Testis (tissue), 3 donors: Measurements from ENCODE around the gene FOXO6. TPM values are rescaled to one million over a fixed set of nuclear protein-coding genes. Genes with fewer than 3 reads are reported as not detected.
"Not testable (repeated sequence)": the region's sequence is repeated elsewhere in the genome, so short reads cannot be mapped to it uniquely, and the experiment has no call there.

Experiments
- DNase-seq: peaks from one replicate; pipeline ENCODE4 v3.0.0-alpha.2; 2019
- H3K27ac ChIP-seq, 2 donors: fragments of 200-600 bp; sonication (generic); one replicate each; pipeline ENCODE4 v1.5.1; 2019
- H3K27me3 ChIP-seq: fragments of 200-600 bp; sonication (generic); one replicate; pipeline ENCODE4 v1.5.1; 2019
- H3K36me3 ChIP-seq: fragments of 200-600 bp; sonication (generic); one replicate; pipeline ENCODE4 v1.5.1; 2017; ENCODE audit warnings: low read depth; ENCODE audit errors: missing control alignments
- H3K4me1 ChIP-seq: fragments of 200-600 bp; sonication (generic); one replicate; pipeline ENCODE4 v1.5.1; 2019
- H3K4me3 ChIP-seq, 2 donors: fragments of 200-600 bp; sonication (generic); one replicate each; pipeline ENCODE4 v1.5.1; 2017 to 2019
- H3K9me3 ChIP-seq: fragments of 200-600 bp; sonication (generic); one replicate; pipeline ENCODE4 v1.5.1; 2017
- POLR2A ChIP-seq: fragments of 450-650 bp; IDR thresholded peaks from one replicate; pipeline ENCODE4 v1.6.1; 2017; ENCODE audit warnings: antibody characterized with exemption, mild to moderate bottlenecking, moderate library complexity
- WGBS, 2 donors: methylation state at CpG; one replicate each; pipeline ENCODE4 v1.1.5; 2018; 5-methylcytosine and 5-hydroxymethylcytosine counted together
- intact Hi-C: fragments of 100-400 bp; cut with DNase I; formaldehyde crosslinking; loops from one replicate; pipeline ENCODE4 v1.15.1; 2023; ENCODE audit warnings: low total_unique reads
- polyA plus RNA-seq: library from polyadenylated mRNA; stranded (reverse); fragments of 350-450 nt; fragmentation: Illumina TruSeq; extraction: RNeasy Lipid Tissue Mini Kit (QIAGEN cat#74804); gene quantifications from one replicate; pipeline ENCODE4 v1.2.3, GENCODE V29; 2014; ENCODE audit warnings: low read depth, low replicate concordance; ENCODE audit not compliant: insufficient read depth
- total RNA-seq, 2 donors: library from RNA; depleted of rRNA; stranded (reverse); fragments of >200 nt; gene quantifications; one replicate each; pipeline ENCODE4 v1.2.3, GENCODE V29; 2016
- TF ChIP-seq, protein P1 (sequence below), 3 experiments: fragments of 450-650 bp in 2 of 3; fragments of 200-600 bp in 1 of 3; sonication (generic) in 1 of 3; IDR thresholded peaks; one replicate each; pipeline ENCODE4 v1.5.1; 2016 to 2019; ENCODE audit warnings: antibody characterized with exemption in 3 of 3, mild to moderate bottlenecking in 2 of 3, moderate library complexity in 1 of 3

The FOXO6 gene
- total and polyA plus RNA-seq, 3 donors from 2014 or later, result 2.4 to 4.5 (median 3.8) TPM

DNA sequence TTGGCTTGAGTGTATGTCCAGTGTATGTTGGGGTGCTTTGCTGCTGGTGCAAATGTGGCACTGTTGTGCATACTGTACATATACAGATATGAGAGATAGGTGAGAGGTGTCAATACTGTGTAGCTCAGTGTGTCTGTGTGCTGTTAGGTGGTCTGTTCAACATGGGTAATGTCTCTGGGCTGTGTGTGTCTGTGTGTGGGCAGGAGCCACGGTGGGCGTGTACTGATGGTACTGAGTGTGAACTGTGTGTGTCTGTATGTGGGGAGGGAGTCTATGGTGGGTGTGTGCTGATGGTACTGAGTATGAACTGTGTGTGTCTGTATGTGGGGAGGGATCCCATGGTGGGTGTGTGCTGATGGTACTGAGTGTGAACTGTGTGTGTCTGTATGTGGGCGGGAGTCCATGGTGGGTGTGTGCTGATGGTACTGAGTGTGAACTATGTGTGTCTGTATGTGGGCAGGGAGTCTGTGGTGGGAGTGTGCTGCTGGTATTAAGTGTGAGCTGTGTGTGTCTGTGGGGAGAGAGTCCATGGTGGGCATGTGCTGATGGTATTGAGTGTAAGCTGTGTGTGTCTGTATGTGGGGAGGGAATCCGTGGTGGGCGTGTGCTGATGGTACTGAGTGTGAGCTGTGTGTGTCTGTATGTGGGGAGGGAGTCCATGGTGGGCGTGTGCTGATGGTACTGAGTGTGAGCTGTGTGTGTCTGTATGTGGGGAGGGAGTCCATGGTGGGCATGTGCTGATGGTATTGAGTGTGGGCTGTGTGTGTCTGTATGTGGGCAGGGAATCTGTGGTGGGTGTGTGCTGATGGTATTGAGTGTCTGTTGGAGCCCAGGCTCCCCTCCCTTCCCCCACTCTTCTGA lies 32.2 kb upstream of the FOXO6 start:
- Histone ChIP-seq H3K9me3 (no peaks in the 10 kb centered on the region), H3K4me1 (no peaks in the 10 kb centered on the region), H3K4me3 (no peak overlapping the region), H3K27me3 (no peaks in the 10 kb centered on the region), H3K36me3 (no peaks in the 10 kb centered on the region), H3K27ac (no peak overlapping the region)
- TF ChIP-seq, protein P1, sequence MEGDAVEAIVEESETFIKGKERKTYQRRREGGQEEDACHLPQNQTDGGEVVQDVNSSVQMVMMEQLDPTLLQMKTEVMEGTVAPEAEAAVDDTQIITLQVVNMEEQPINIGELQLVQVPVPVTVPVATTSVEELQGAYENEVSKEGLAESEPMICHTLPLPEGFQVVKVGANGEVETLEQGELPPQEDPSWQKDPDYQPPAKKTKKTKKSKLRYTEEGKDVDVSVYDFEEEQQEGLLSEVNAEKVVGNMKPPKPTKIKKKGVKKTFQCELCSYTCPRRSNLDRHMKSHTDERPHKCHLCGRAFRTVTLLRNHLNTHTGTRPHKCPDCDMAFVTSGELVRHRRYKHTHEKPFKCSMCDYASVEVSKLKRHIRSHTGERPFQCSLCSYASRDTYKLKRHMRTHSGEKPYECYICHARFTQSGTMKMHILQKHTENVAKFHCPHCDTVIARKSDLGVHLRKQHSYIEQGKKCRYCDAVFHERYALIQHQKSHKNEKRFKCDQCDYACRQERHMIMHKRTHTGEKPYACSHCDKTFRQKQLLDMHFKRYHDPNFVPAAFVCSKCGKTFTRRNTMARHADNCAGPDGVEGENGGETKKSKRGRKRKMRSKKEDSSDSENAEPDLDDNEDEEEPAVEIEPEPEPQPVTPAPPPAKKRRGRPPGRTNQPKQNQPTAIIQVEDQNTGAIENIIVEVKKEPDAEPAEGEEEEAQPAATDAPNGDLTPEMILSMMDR (IDR thresholded peaks at IDR 0.05), result no peak
- TF ChIP-seq POLR2A, result no peak
- intact Hi-C loops, result no loop called here
- DNase-seq, result no peak
- 91 to 92% methylated on average over 6 of the region's 6 CpGs for WGBS, 2 donors

- Histone ChIP-seq H3K36me3 (no peaks in the 10 kb centered on the region), H3K4me1 (no peaks in the 10 kb centered on the region), H3K4me3 (no peak overlapping the region), H3K27me3 (no peaks in the 10 kb centered on the region), H3K9me3 (no peaks in the 10 kb centered on the region), H3K27ac (no peak overlapping the region)
- no peak for TF ChIP-seq POLR2A
- TF ChIP-seq, protein P1 (IDR thresholded peaks at IDR 0.05), result no peak
- no peak for DNase-seq
- intact Hi-C loops, result no loop called here
- 91 to 92% methylated on average over 11 of the region's 11 CpGs for WGBS, 2 donors
Observed at GRCh38 chr1:41329662-41330587, 31.3 kb upstream of the FOXO6 start.

DNA sequence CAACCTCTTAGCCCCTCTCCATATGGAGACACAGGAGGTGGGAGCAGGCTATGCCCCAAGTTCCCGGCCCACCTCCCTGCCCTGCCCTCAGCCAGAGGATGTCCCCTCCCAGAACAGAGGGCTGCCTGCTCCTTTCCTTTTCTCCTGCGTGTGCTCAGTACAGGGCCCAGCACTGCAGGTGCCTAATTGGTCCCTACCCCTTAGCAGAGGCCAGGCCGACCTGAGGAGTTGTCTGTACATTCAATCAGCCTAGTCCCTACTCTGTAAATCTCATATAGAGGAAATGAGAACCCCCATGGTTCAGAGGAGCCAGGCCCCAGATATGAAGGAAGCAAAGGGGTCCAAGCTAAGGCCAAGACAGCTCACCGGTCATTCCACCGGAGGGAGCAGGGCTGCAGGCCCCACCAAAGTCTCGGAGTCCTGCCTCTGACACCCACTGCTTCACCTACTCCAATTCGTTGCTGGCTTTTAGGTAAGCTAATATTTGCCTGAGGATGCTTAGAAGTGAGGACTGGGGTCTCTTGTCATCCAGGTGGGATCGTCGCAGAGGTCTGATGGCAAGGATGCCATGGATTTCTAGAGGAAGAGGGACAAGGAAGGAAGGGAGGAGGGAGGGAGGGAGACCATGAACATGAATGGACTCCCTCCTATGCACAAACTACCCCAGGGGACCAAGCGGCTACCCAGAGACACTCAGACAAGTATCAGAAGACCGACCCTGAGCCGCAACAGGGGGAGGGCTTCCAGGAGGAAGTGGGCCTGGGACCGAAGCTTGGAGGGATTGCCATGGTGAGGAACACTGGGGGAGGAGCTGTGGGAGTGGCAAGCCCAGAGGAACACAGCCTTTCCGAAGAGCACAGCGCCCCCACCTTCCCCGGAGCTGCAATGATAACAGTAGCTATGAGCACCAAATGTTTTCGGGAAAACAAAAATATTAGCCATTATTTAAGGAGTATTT lies 30.4 kb upstream of the FOXO6 start:
- H3K27ac ChIP-seq, result no peak overlapping the region
- TF ChIP-seq POLR2A, result no peak
- TF ChIP-seq, protein P1 (IDR thresholded peaks at IDR 0.05), result no peak
- no peaks in the 10 kb centered on the region for H3K36me3 ChIP-seq
- DNase-seq, result no peak
- intact Hi-C loops, result no loop called here
- 74 to 76% methylated on average over 17 of the region's 17 CpGs for WGBS, 2 donors
- H3K27me3 ChIP-seq, result no peaks in the 10 kb centered on the region
- no peak overlapping the region for H3K4me3 ChIP-seq
- no peaks in the 10 kb centered on the region for H3K9me3 ChIP-seq
- no peaks in the 10 kb centered on the region for H3K4me1 ChIP-seq

DNA sequence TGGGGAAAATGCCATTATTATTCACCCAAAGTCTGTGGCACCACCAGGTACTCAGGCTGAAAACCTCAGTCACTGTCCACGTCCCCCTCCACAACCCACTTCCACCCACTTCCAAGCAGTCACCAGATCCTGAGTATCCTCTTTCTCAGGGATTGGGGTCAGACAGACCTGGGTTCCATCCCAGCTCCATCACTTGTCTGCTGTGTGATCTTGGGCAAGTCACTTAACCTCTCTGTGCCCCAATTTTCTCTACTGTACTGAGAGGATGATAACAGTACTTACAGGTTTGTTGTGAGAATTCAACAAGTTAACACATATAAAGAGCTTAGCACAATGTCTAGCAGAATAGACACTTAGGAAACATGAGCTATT lies 29.7 kb upstream of the FOXO6 start:
- Histone ChIP-seq H3K27ac (no peak overlapping the region), H3K4me1 (no peaks in the 10 kb centered on the region), H3K36me3 (no peaks in the 10 kb centered on the region), H3K27me3 (no peaks in the 10 kb centered on the region), H3K9me3 (no peaks in the 10 kb centered on the region), H3K4me3 (no peak overlapping the region)
- TF ChIP-seq, protein P1 (IDR thresholded peaks at IDR 0.05), result no peak
- no peak for TF ChIP-seq POLR2A
- no peak for DNase-seq
- 78 to 81% methylated on average over 1 of the region's 1 CpG for WGBS, 2 donors
- intact Hi-C loops, result no loop called here

- H3K9me3 ChIP-seq, result not testable (repeated sequence)
Observed at GRCh38 chr1:41332161-41332560, 29.1 kb upstream of the FOXO6 start.

More at GRCh38 chr1:41332161-41332560, 29.1 kb upstream of the FOXO6 start:
- intact Hi-C loops, H3K27me3 ChIP-seq, H3K27ac ChIP-seq, H3K36me3 ChIP-seq, DNase-seq, H3K4me3 ChIP-seq, H3K4me1 ChIP-seq: not testable (repeated sequence)
- 89 to 95% methylated on average over 6 of the region's 6 CpGs for WGBS, 2 donors
